T-cell (primary cell): Measurements from ENCODE around the gene RIGI. TPM values are rescaled to one million over a fixed set of nuclear protein-coding genes. Genes with fewer than 3 reads are reported as not detected.

ENCODE experiments used
- ATAC-seq, 4 experiments: fragments of 200-7000 bp in 3 of 4; fragments of 150-1000 bp in 1 of 4; cut with Tn5 transposase; replicated peaks in 1 of 4; 1 replicate in 3 of 4; 2 replicates in 1 of 4; pipeline ENCODE4 v1.10.0; 2021; ENCODE audit warnings: moderate library complexity in 3 of 4, mild to moderate bottlenecking in 2 of 4, moderate number of reproducible peaks in 1 of 4
- CTCF ChIA-PET, 2 donors: fragments of 300-600 bp; sonication (Branson Sonifier 250); formaldehyde crosslinking; loops; one replicate each; lab custom pipeline; 2022; ENCODE audit warnings: antibody characterized with exemption in 2 of 2; lab: Charles Lee
- POLR2A ChIA-PET, 2 donors: fragments of 300-600 bp; sonication (Branson Sonifier 250); formaldehyde crosslinking; loops; one replicate each; lab custom pipeline; 2022; ENCODE audit warnings: antibody characterized with exemption in 2 of 2; lab: Charles Lee
- DNase-seq, 35 experiments: peaks; one replicate each; pipeline versions ENCODE4 v3.0.0 to v3.0.0-alpha.2; 2013 to 2023
- H3K27ac ChIP-seq: one replicate; pipeline ENCODE4 v1.5.1; 2013; ENCODE audit warnings: low read length
- H3K27me3 ChIP-seq, 2 experiments: replicated peaks in 1 of 2; 1 replicate in 1 of 2; 2 replicates in 1 of 2; pipeline versions ENCODE4 v1.6.1 to v1.7.0; 2013; ENCODE audit warnings: low read length in 1 of 2, mixed read lengths in 1 of 2; ENCODE audit not compliant: control insufficient read depth in 2 of 2, insufficient read depth in 2 of 2; ENCODE audit errors: extremely low read depth in 1 of 2
- H3K36me3 ChIP-seq, 2 donors: 1 replicate in 1 of 2; 2 replicates in 1 of 2; pipeline versions ENCODE4 v1.6.1 to v1.7.0; 2013; ENCODE audit warnings: low read length in 1 of 2; ENCODE audit not compliant: control insufficient read depth in 2 of 2, insufficient read depth in 1 of 2; ENCODE audit errors: extremely low read depth in 1 of 2
- H3K4me1 ChIP-seq, 2 experiments: 1 replicate in 1 of 2; 2 replicates in 1 of 2; pipeline versions ENCODE4 v1.6.1 to v1.7.0; 2013; ENCODE audit warnings: low read length in 2 of 2, mixed read lengths in 1 of 2; ENCODE audit not compliant: insufficient read depth in 2 of 2, control insufficient read depth in 1 of 2; ENCODE audit errors: extremely low read depth in 1 of 2
- H3K4me3 ChIP-seq, 2 donors: 1 replicate in 1 of 2; 2 replicates in 1 of 2; pipeline versions ENCODE4 v1.5.1 to v1.7.0; 2013; ENCODE audit warnings: mild to moderate bottlenecking in 2 of 2, low read length in 1 of 2, moderate library complexity in 1 of 2; ENCODE audit not compliant: control insufficient read depth in 1 of 2; ENCODE audit errors: extremely low read depth in 1 of 2
- H3K9me3 ChIP-seq: 2 replicates; pipeline ENCODE4 v1.7.0; 2013
- H3K27ac Mint-ChIP-seq, 2 donors: one replicate each; pipeline ENCODE4 v1.8.0; 2020 to 2021; ENCODE audit warnings: mild to moderate bottlenecking in 2 of 2, mixed read lengths in 2 of 2
- H3K27me3 Mint-ChIP-seq, 2 donors: one replicate each; pipeline ENCODE4 v1.8.0; 2021 to 2022; ENCODE audit warnings: mixed read lengths in 2 of 2
- H3K36me3 Mint-ChIP-seq: one replicate; pipeline ENCODE4 v1.8.0; 2021; ENCODE audit warnings: mixed read lengths
- H3K4me1 Mint-ChIP-seq, 3 donors: one replicate each; pipeline ENCODE4 v1.8.0; 2020 to 2022; ENCODE audit warnings: mixed read lengths in 3 of 3, mild to moderate bottlenecking in 1 of 3
- H3K4me3 Mint-ChIP-seq, 3 donors: one replicate each; pipeline ENCODE4 v1.8.0; 2020 to 2022; ENCODE audit warnings: mild to moderate bottlenecking in 3 of 3, mixed read lengths in 3 of 3, moderate library complexity in 3 of 3
- H3K9me3 Mint-ChIP-seq, 3 donors: one replicate each; pipeline ENCODE4 v1.8.0; 2020 to 2022; ENCODE audit warnings: mixed read lengths in 3 of 3
- WGBS: methylation state at CpG from one replicate; pipeline ENCODE4 v1.1.5; 2013; ENCODE audit warnings: missing lambda C conversion rate; ENCODE audit not compliant: insufficient coverage; 5-methylcytosine and 5-hydroxymethylcytosine counted together
- total RNA-seq, 35 experiments: library from RNA in 6 of 35; stranded (reverse) in 6 of 35; fragments of 120-200 nt in 1 of 35; gene quantifications; one replicate each; pipeline versions ENCODE4 v1.2.1 to v1.2.4 and lab custom pipeline; 2013 to 2026

Gene RIGI
- total RNA-seq, 5 donors from 2014 or later (not counting 1 experiment from before 2014, with no cell fraction given) = 14.0 to 27.1 (median 19.3) TPM

- no peaks in the 10 kb centered on the region for H3K27me3 ChIP-seq
- CTCF ChIA-PET = interaction anchor here (0.6 to 1.6 kb wide), 4 partner anchors 94 to 109 kb away, joined by 3 to 4 read pairs (median 4); partner anchors contain the start of gene ACO1 (in 1 of the 2)
- no peaks in the 10 kb centered on the region for H3K4me1 Mint-ChIP-seq
- no peak overlapping the region for H3K27ac Mint-ChIP-seq
- H3K9me3 ChIP-seq = no peaks in the 10 kb centered on the region
- no peak for DNase-seq
- H3K9me3 Mint-ChIP-seq = no peaks in the 10 kb centered on the region
- H3K27ac ChIP-seq = no peak overlapping the region
- POLR2A ChIA-PET = no interaction called here
- H3K4me3 ChIP-seq = no peak overlapping the region
- WGBS = no CpG with 5 or more reads among the region's 3 CpGs
- no peak overlapping the region for H3K4me3 Mint-ChIP-seq
- no peaks in the 10 kb centered on the region for H3K4me1 ChIP-seq
- no peak for ATAC-seq
- H3K36me3 ChIP-seq = peaks cover 6 to 68% of the 10 kb centered on the region in 2 donors
- no peaks in the 10 kb centered on the region for H3K27me3 Mint-ChIP-seq
- peaks cover 65% of the 10 kb centered on the region for H3K36me3 Mint-ChIP-seq
Measured at GRCh38 chr9:32487981-32488380, 38.0 kb downstream of the RIGI start.

- H3K27ac Mint-ChIP-seq = no peak overlapping the region
- H3K36me3 Mint-ChIP-seq = peaks cover 69% of the 10 kb centered on the region
- Histone ChIP-seq H3K36me3 (peaks cover 6 to 73% of the 10 kb centered on the region in 2 donors), H3K4me1 (no peaks in the 10 kb centered on the region), H3K27ac (no peak overlapping the region), H3K9me3 (no peaks in the 10 kb centered on the region), H3K4me3 (no peak overlapping the region), H3K27me3 (no peaks in the 10 kb centered on the region)
- CTCF ChIA-PET = interaction anchor here in 1 of 2 donors (0.7 kb wide), 1 partner anchor 85 kb away, joined by 3 read pairs; no protein-coding TSS in a partner anchor
- H3K9me3 Mint-ChIP-seq = no peaks in the 10 kb centered on the region
- H3K4me3 Mint-ChIP-seq = no peak overlapping the region
- WGBS = no CpG with 5 or more reads among the region's 2 CpGs
- POLR2A ChIA-PET = no interaction called here
- no peaks in the 10 kb centered on the region for H3K27me3 Mint-ChIP-seq
- no peaks in the 10 kb centered on the region for H3K4me1 Mint-ChIP-seq
- DNase-seq (no peak), ATAC-seq (no peak)
Measured at GRCh38 chr9:32486839-32487562, 39.0 kb downstream of the RIGI start.

- H3K27ac ChIP-seq = no peak overlapping the region
- DNase-seq = no peak
- H3K9me3 ChIP-seq = no peaks in the 10 kb centered on the region
- no peaks in the 10 kb centered on the region for H3K27me3 Mint-ChIP-seq
- H3K36me3 Mint-ChIP-seq = peaks cover 70% of the 10 kb centered on the region
- H3K27me3 ChIP-seq = no peaks in the 10 kb centered on the region
- POLR2A ChIA-PET = no interaction called here
- H3K36me3 ChIP-seq = peaks cover 6 to 87% of the 10 kb centered on the region in 2 donors
- CTCF ChIA-PET = no interaction called here
- no peak for ATAC-seq
- H3K9me3 Mint-ChIP-seq = no peaks in the 10 kb centered on the region
- WGBS = no CpG with 5 or more reads among the region's 4 CpGs
- no peak overlapping the region for H3K4me3 ChIP-seq
- no peak overlapping the region for H3K4me3 Mint-ChIP-seq
- H3K4me1 ChIP-seq = no peaks in the 10 kb centered on the region
- no peaks in the 10 kb centered on the region for H3K4me1 Mint-ChIP-seq
- no peak overlapping the region for H3K27ac Mint-ChIP-seq
Measured at GRCh38 chr9:32483343-32483742, 42.7 kb downstream of the RIGI start.

Other genes with a start within 250 kb of the RIGI start
- 1 to 10 TPM; 5.2 to 8.5 (median 8.0) TPM for gene ACO1, start 141.6 kb downstream of the RIGI start, total RNA-seq
- gene SMIM27, start 26.1 kb upstream of the RIGI start, total RNA-seq = 10 to 100 TPM; 19.1 to 41.8 (median 33.5) TPM
- gene TOPORS, start 26.4 kb upstream of the RIGI start, total RNA-seq = 10 to 100 TPM; 14.8 to 28.3 (median 16.8) TPM
- gene NDUFB6, start 47.0 kb upstream of the RIGI start, total RNA-seq = 10 to 100 TPM; 14.8 to 21.9 (median 18.3) TPM
- gene TAF1L, start 109.5 kb upstream of the RIGI start, total RNA-seq = not detected